DMS79 treated with DMSO at 0.1 percent for 48 hours (cell line): ENCODE data around the gene PRKRIP1.
"Not testable (repeated sequence)": the region's sequence is repeated elsewhere in the genome, so short reads cannot be mapped to it uniquely, and the experiment has no call there.

Experiments
- DNase-seq: peaks from one replicate; lab custom pipeline; 2025; lab: John Stamatoyannopoulos, UW

The PRKRIP1 gene

GRCh38 chr7:102404005-102404861, 8.1 kb downstream of the PRKRIP1 start:
- peak; percentile 11 for DNase-seq

- not testable (repeated sequence) for DNase-seq
Measured at GRCh38 chr7:102404862-102405188, 8.7 kb downstream of the PRKRIP1 start.

DNA sequence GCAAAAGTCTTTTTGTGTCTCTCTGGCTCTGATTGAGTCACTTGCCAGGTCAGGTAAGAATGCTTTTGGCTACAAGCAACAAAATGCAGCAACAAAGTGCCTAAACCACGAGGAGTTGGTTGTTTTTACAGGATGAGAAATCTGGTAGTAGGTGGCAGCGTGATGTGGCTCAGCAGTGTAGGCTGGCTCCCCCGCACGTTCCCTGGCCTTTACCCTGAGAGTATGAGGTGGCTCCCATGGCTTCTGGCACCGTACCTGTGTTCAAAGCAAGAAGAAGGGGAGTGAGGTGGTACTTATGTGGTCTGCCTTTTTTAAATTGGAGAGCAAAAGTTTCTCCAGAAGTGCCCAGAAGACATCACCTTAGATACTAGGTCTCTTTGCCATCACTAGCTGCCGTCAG, 11.7 kb downstream of the PRKRIP1 start:
- DNase-seq: no peak

DNA sequence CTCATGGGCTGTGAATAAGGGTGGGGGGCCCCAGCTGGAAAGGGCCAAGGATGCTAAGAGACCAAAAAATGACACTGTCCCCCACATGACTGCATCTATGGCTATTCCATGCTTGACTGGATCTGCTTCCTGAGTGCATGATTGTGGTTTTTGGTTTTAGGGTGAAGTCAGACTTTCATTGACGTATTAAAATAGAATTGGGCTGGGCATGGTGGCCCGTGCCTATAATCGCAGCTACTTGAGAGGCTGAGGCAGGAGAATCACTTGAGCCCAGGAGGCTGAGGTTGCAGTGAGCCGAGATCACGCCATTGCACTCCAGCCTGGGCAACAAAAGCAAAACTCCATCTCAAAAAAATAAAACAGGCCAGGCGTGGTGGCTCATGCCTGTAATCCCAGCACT, 12.4 kb downstream of the PRKRIP1 start:
- DNase-seq: not testable (repeated sequence)

DNA sequence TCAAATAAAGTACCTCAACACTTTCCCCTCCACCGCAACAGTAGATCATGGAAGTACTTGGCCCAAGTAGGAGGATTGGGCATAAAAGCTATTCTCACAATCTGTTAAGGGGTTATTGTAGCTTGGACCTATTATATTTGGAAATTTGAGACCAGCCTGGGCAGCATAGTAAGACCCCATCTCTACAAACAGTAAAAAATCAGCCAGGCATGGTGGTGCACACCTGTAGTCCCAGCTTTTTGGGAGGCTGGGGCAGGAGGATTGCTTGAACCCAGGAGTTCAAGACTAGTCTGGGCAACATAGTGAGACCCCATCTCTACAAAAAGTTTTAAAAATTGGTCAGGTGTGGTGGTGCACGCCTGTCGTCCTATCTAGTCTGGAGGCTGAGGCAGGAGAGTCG, 13.2 kb downstream of the PRKRIP1 start:
- no peak for DNase-seq

- no peak for DNase-seq
Measured at GRCh38 chr7:102410123-102410522, 14.0 kb downstream of the PRKRIP1 start.

DNA sequence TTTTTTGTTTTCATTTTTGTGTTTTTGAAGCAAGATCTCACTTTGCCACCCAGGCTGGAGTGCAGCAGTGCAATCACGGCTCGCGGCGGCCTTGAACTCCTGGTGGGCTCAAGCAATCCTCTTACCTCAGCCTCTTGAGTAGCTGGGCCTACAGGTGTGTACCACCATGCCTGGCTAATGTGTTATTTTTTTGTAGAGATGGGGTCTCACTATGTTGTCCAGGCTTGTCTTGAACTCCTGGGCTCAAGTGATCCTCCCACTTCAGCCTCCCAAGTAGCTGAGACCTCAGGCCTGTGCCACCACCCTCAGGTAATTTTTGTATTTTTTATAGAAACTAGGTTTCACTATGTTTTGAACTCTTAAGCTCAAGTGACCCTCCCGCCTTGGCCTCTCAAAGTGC, 14.8 kb downstream of the PRKRIP1 start:
- DNase-seq: no peak

- no peak for DNase-seq
Measured at GRCh38 chr7:102412548-102412947, 16.4 kb downstream of the PRKRIP1 start.

GRCh38 chr7:102413091-102413490, 16.9 kb downstream of the PRKRIP1 start:
- no peak for DNase-seq

DNA sequence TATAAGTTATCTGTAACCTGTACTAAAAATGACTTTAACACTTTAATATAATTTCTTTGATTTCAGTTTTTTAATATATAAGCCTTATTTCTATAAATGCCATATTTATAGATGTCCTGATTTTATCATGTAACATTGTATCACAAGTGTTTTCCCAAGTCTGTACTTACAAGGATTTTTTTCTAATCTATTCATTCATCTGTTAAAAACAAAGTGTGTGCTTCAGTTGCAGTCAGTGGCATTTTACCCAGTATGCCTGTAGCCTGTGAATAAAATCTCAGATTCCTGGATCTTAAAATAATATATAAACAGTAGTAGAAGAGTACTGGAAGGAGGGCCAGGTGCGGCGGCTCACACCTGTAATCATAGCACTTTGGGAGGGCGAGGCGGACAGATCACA, 17.4 kb downstream of the PRKRIP1 start:
- DNase-seq: no peak

DNA sequence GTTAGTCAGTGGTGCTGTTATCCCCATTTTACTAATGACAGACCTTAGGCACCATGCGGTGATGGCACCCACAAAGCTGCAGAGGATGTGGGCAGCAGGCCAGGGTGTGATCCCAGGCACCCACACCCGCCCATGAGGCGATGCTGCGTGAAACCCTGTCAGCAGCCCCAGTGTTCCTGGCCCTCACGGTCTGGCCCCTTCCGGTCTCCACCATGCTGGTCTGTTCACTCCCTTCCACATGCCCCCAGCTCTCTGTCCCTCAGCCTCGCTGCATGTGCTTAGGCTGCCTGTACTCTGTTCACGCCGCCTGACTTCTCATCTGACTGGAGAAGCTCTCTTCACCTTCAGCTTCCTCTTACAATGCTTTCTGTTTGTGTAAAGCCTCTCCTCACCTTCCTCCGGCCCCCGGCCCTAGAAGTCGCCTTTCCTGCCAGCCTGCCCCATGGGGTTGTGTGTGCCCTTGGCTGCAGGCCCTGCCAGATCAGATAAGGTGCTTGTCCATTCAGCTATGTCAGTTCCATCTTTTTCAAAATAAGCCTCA, 19.6 kb downstream of the PRKRIP1 start:
- DNase-seq: no peak

- no peak for DNase-seq
Measured at GRCh38 chr7:102416406-102416805, 20.2 kb downstream of the PRKRIP1 start.

DNA sequence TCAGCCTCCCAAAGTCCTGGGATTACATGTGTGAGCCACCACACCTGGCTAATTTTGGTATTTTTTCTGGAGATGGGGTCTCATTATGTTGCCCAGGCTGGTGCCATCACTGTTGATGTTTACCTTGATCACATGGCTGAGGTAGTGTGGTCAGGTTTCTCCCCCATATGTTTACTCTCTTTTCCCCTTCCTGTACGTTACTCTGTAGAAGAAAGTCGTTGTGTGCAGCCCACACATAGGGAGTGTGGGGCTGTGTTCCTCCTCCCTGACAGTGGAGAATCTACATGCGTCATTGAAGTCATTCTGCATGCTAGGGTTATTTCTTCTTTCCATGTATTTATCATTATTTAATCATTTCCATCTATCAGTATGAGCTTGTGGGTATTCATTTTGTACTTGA, 20.9 kb downstream of the PRKRIP1 start:
- no peak for DNase-seq

GRCh38 chr7:102418592-102418991, 22.4 kb downstream of the PRKRIP1 start:
- no peak for DNase-seq

DNA sequence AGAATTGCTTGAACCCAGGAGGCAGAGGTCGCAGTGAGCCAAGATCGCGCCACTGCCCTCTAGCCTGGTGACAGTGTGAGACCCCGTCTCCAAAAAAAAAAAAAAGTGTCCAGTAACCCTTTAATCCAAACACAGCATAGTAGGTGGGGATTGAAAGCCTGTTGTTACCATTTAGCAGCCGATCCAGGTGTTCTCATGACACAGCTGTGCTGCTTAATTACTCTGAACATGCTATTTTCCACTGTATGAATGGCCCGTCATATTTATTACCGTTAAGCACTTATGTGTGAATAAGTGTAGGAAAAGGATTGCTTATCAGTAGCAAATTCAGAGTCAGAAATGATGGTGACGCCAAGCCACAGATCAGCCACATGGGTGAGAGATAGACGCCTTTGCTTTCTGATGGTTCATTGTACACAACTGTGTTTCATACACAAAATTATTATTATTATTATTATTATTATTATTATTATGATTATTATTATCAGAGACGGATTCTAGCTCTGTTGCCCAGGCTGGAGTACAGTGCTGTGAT, 25.6 kb downstream of the PRKRIP1 start:
- no peak for DNase-seq

DNA sequence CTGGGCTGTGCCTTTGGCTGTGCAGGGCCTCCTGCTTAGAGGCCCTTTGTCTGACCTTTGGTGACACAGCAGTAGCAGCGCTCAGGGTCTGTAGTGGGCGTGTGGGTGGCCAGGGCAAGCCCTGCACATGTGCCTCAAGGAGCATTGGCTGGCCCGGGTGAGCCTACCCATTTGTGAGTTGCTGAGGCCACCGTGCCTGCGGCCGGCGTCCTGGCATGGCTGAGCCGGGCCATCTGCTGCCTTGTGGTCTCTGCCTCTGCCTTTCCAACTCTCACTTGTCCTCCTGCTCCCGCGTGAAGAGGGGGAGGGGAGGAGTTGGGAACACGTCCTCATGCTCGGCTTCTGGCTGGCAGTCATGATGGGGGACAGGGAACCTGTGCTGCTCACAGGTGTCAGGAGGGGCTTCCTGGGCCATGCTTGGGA, 28.0 kb downstream of the PRKRIP1 start:
- no peak for DNase-seq

DNA sequence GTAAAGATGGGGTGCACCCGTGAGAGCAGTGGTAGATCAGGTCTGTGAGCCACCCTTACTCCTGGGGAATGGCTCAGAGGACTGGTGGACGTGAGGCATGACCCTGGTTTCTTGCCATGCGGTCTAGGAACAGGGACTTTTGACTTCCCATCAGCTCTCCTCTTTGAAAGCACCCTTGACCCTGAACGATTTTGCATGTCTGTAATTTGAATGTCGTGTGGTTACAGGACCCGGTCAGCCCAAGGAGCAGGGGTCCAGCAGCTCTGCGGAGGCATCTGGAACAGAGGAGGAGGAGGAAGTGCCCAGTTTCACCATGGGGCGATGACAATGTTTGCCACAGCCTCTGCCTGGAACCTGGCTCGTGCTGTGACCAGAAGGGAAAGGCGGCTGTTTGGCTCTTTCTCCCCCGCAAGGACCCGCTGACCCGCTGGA, 28.6 kb downstream of the PRKRIP1 start:
- DNase-seq: no peak

- DNase-seq: no peak
Measured at GRCh38 chr7:102425639-102426267, 29.6 kb downstream of the PRKRIP1 start.

DNA sequence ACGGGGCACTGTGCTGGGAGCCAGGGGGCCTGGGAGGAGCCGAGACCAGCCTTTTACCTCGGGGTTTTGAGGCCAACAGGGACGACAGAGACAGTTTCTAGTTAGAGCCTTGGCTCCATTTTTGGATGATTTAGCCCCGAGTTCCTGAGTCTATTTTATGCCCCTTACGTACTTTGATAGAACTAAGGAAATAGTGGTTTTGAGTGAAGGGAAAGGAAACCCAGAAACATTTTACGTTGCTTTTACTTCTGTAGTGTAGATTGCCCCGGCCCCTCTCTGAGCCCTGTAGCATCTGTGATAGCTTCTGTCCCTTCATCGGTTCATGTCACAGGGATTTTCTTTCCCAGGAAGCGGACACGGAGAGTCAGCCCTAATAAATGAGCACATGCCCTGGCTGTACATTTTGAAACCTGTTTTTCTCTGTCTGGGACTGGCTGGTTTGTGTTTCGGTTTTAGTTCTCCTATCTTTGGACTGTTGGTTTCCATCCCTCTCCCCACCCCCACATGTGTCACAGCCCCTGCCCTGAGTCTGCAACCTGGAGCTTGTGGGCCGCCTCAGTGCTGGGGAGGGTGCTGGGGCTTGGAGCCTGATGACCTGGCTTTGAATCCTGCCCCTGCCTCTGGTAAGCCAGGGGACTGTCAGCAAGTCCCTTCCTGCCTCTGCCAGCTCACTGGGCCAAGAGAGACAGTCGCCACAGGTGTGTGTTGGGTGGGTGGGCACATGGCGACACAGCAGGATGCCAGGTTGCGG, 30.3 kb downstream of the PRKRIP1 start:
- no peak for DNase-seq

- DNase-seq: no peak
Measured at GRCh38 chr7:102427019-102427405, 30.8 kb downstream of the PRKRIP1 start.

DNA sequence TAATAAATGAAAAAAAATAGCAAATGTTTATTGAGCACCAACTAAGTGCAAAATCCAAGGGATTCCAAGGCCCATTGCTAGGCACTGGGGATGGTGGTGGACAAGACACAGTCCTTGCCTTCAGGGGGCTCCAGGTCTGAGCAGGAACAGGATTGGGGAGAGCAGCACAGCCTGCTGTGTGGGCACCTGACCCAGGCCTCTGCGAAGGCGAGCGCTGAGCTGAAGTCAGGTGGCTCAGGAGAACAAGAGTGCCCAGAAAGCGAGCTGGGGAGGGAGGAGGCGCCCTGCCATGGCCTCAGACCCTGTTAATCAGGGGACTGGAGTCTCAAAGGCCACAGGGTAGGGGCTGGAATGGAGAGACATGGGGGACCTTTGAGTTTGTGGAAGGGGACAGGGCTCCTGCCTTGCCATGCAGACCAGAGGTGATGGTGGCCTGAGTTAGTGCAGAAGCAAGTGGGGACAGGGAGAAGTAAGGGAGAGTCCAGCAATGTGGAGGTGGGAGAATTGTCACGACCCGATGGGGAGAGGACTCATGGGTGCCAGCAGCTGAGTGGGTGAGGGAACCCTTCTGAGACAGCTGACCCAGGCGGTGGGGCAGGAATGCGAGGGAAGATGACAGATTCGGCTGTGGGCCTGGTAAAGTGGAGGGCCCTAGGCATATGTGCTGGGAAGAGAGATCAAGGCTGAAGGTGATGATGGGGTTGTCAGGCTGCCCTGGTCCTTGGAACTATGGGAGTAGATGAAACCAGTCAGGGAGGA, 33.2 kb downstream of the PRKRIP1 start:
- no peak for DNase-seq
